Neural progenitor cell (in vitro differentiated cells): Measurements from ENCODE around the gene ABHD17B. TPM values are rescaled to one million over a fixed set of nuclear protein-coding genes. Genes with fewer than 3 reads are reported as not detected.

Experiments used
- DNase-seq: peaks from one replicate; pipeline ENCODE4 v3.0.0-alpha.2; 2016; ENCODE audit warnings: low spot score
- H2AFZ ChIP-seq: fragments of 200-600 bp; sonication (generic); replicated peaks from 2 replicates; pipeline ENCODE4 v1.6.1; 2016; ENCODE audit warnings: antibody characterized with exemption
- H3F3A ChIP-seq: fragments of 200-600 bp; sonication (generic); 2 replicates; pipeline ENCODE4 v1.6.1; 2016; ENCODE audit warnings: antibody characterized with exemption, low read depth
- H3K27ac ChIP-seq: fragments of 200-600 bp; sonication (generic); 2 replicates; pipeline ENCODE4 v1.5.1; 2016; ENCODE audit warnings: mild to moderate bottlenecking
- H3K27me3 ChIP-seq: fragments of 200-600 bp; sonication (generic); 2 replicates; pipeline ENCODE4 v1.6.1; 2016; ENCODE audit warnings: mild to moderate bottlenecking, moderate library complexity
- H3K36me3 ChIP-seq: fragments of 200-600 bp; sonication (generic); 2 replicates; pipeline ENCODE4 v1.5.1; 2016
- H3K4me1 ChIP-seq: fragments of 200-600 bp; sonication (generic); 2 replicates; pipeline ENCODE4 v1.6.1; 2016; ENCODE audit warnings: mixed run types
- H3K4me2 ChIP-seq: fragments of 200-600 bp; sonication (generic); 2 replicates; pipeline ENCODE4 v1.6.1; 2016
- H3K4me3 ChIP-seq: fragments of 200-600 bp; sonication (generic); 2 replicates; pipeline ENCODE4 v1.5.1; 2016
- H3K79me2 ChIP-seq: fragments of 200-600 bp; sonication (generic); 2 replicates; pipeline ENCODE4 v1.6.1; 2016; ENCODE audit warnings: low read depth
- H3K9ac ChIP-seq: fragments of 200-600 bp; sonication (generic); 2 replicates; pipeline ENCODE4 v1.6.1; 2016
- H3K9me3 ChIP-seq: fragments of 200-600 bp; sonication (generic); 2 replicates; pipeline ENCODE4 v1.5.1; 2016; ENCODE audit warnings: low read depth
- H4K20me1 ChIP-seq: fragments of 200-600 bp; sonication (generic); 2 replicates; pipeline ENCODE4 v1.6.1; 2016; ENCODE audit warnings: low read depth
- H3K27ac Mint-ChIP-seq: 3 replicates; pipeline ENCODE4 v1.8.0; 2021; ENCODE audit warnings: mixed read lengths
- H3K27me3 Mint-ChIP-seq: 2 replicates; pipeline ENCODE4 v1.8.0; 2022; ENCODE audit warnings: low read depth, mild to moderate bottlenecking, inconsistent platforms, moderate library complexity, mixed read lengths; ENCODE audit not compliant: insufficient read depth
- H3K36me3 Mint-ChIP-seq: 3 replicates; pipeline ENCODE4 v1.8.0; 2021; ENCODE audit warnings: mixed read lengths
- H3K4me1 Mint-ChIP-seq: 3 replicates; pipeline ENCODE4 v1.8.0; 2021; ENCODE audit warnings: mixed read lengths
- H3K4me3 Mint-ChIP-seq: 3 replicates; pipeline ENCODE4 v1.8.0; 2021; ENCODE audit warnings: mild to moderate bottlenecking, moderate library complexity, mixed read lengths
- H3K9me3 Mint-ChIP-seq: 3 replicates; pipeline ENCODE4 v1.8.0; 2020; ENCODE audit warnings: mixed read lengths
- EZH2 ChIP-seq: fragments of 200-600 bp; sonication (generic); IDR thresholded peaks from 2 replicates; pipeline ENCODE4 v1.6.1; 2017; ENCODE audit warnings: antibody characterized with exemption, mild to moderate bottlenecking, moderate library complexity
- EZH2phosphoT487 ChIP-seq: fragments of 200-600 bp; sonication (generic); IDR thresholded peaks from 2 replicates; pipeline ENCODE4 v1.6.1; 2017; ENCODE audit warnings: antibody characterized with exemption
- total RNA-seq: library from RNA; depleted of rRNA; stranded (reverse); fragments of >200 nt; gene quantifications from 2 replicates; pipeline ENCODE4 v1.2.3, GENCODE V29; 2015; ENCODE audit warnings: low replicate concordance
- TF ChIP-seq, protein P1 (sequence below): fragments of 200-600 bp; sonication (generic); IDR thresholded peaks from 2 replicates; pipeline ENCODE4 v1.5.1; 2017; ENCODE audit warnings: antibody characterized with exemption, mild to moderate bottlenecking

Gene ABHD17B
- total RNA-seq, 1 donor from 2014 or later = 96.6 TPM

DNA sequence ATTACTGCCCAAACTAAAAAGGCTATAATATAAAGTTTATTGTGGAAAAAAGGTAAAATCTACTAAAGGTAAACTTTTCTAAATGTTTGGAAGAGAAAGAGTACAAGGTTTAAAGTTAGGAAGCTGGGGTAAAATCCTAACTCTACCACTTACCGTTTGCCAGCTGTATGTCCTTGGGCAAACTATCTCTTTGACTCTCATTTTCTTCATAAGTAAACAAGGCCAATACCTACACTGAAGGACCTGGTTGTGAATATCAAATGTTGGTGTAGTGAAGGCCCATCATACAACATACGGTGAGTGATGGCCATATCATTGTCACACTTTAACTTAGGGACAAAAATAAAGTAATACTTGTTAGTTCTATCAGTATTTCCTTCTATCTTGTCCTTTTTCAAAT, 34.9 kb downstream of the ABHD17B start:
- H3K27me3 ChIP-seq = no peaks in the 10 kb centered on the region
- DNase-seq = no peak
- H2AFZ ChIP-seq = no peak overlapping the region
- peaks cover 10% of the 10 kb centered on the region for H3F3A ChIP-seq
- peaks cover 2% of the 10 kb centered on the region for H3K27me3 Mint-ChIP-seq
- no peak overlapping the region for H3K4me3 ChIP-seq
- H3K36me3 Mint-ChIP-seq = peaks cover 43% of the 10 kb centered on the region
- H3K9me3 Mint-ChIP-seq = peaks cover 41% of the 10 kb centered on the region
- no peak overlapping the region for H3K27ac Mint-ChIP-seq
- H3K4me2 ChIP-seq = no peak overlapping the region
- no peaks in the 10 kb centered on the region for H3K4me1 Mint-ChIP-seq
- H3K27ac ChIP-seq = no peak overlapping the region
- H3K79me2 ChIP-seq = peaks cover 100% of the 10 kb centered on the region
- H4K20me1 ChIP-seq = peaks cover 50% of the 10 kb centered on the region
- no peaks in the 10 kb centered on the region for H3K4me1 ChIP-seq
- no peak overlapping the region for H3K9ac ChIP-seq
- no peak for TF ChIP-seq EZH2
- H3K4me3 Mint-ChIP-seq = no peak overlapping the region
- H3K36me3 ChIP-seq = peaks cover 20% of the 10 kb centered on the region
- peaks cover 11% of the 10 kb centered on the region for H3K9me3 ChIP-seq

DNA sequence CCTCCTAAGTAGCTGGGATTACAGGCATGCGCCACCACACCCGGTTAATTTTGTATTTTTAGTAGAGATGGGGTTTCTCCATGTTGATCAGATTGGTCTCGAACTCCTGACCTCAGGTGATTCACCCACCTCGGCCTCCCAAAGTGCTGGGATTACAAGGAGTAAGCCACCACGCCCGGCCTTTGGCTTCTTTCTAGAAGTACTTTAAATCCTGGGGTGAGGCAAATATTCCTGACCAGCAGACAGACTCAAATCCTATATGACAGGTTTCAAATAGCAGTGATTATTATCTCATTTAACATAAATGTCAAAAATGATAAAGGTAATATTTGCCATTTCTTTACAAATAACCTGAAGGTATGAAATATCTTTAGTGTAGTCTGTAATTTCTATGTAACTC, 35.6 kb downstream of the ABHD17B start:
- no peak overlapping the region for H3K27ac Mint-ChIP-seq
- TF ChIP-seq, protein P1, sequence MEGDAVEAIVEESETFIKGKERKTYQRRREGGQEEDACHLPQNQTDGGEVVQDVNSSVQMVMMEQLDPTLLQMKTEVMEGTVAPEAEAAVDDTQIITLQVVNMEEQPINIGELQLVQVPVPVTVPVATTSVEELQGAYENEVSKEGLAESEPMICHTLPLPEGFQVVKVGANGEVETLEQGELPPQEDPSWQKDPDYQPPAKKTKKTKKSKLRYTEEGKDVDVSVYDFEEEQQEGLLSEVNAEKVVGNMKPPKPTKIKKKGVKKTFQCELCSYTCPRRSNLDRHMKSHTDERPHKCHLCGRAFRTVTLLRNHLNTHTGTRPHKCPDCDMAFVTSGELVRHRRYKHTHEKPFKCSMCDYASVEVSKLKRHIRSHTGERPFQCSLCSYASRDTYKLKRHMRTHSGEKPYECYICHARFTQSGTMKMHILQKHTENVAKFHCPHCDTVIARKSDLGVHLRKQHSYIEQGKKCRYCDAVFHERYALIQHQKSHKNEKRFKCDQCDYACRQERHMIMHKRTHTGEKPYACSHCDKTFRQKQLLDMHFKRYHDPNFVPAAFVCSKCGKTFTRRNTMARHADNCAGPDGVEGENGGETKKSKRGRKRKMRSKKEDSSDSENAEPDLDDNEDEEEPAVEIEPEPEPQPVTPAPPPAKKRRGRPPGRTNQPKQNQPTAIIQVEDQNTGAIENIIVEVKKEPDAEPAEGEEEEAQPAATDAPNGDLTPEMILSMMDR = no peak
- no peak for TF ChIP-seq EZH2phosphoT487
- no peak for TF ChIP-seq EZH2

DNA sequence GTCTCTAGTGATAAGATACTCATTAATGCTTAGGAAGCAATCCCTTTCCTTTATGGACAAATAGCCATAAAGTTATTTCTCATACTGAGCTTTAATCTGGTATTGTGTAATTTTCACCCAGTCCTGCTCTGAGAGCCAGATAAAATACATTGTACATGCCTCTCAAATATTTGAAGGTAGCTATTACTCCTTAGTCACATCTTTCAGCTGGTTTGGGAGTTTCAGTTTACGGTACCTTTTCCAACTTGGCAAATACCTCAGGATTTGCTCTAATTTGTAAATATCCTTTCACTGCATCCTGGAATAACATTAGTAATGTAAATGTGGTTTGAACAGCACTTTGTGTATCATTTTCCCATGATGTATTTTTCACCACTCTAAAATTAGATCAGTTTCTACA, 47.4 kb downstream of the ABHD17B start:
- H3K4me2 ChIP-seq = no peak overlapping the region
- H3K27me3 ChIP-seq = no peaks in the 10 kb centered on the region
- DNase-seq = no peak
- H3K4me3 ChIP-seq = no peak overlapping the region
- H3K4me3 Mint-ChIP-seq = no peak overlapping the region
- H3K9ac ChIP-seq = no peak overlapping the region
- H4K20me1 ChIP-seq = no peaks in the 10 kb centered on the region
- peaks cover 38% of the 10 kb centered on the region for H3K36me3 ChIP-seq
- H3K4me1 Mint-ChIP-seq = peaks cover 4% of the 10 kb centered on the region
- H3K9me3 ChIP-seq = peaks cover 11% of the 10 kb centered on the region
- peaks cover 31% of the 10 kb centered on the region for H3K79me2 ChIP-seq
- H3K9me3 Mint-ChIP-seq = peaks cover 21% of the 10 kb centered on the region
- no peak overlapping the region for H3K27ac Mint-ChIP-seq
- TF ChIP-seq, protein P1 = no peak
- TF ChIP-seq EZH2phosphoT487 (no peak), EZH2 (no peak)
- no peaks in the 10 kb centered on the region for H3K27me3 Mint-ChIP-seq
- H3K27ac ChIP-seq = no peak overlapping the region
- no peaks in the 10 kb centered on the region for H3F3A ChIP-seq
- no peak overlapping the region for H2AFZ ChIP-seq
- H3K36me3 Mint-ChIP-seq = peaks cover 60% of the 10 kb centered on the region
- no peaks in the 10 kb centered on the region for H3K4me1 ChIP-seq

More for the DNA sequence above, 35.6 kb downstream of the ABHD17B start:
- no peak for DNase-seq
- Histone ChIP-seq H2AFZ (no peak overlapping the region), H3F3A (peaks cover 10% of the 10 kb centered on the region), H3K4me1 (no peaks in the 10 kb centered on the region), H3K36me3 (peaks cover 26% of the 10 kb centered on the region), H4K20me1 (peaks cover 53% of the 10 kb centered on the region), H3K27me3 (no peaks in the 10 kb centered on the region), H3K9ac (no peak overlapping the region), H3K4me3 (no peak overlapping the region), H3K4me2 (no peak overlapping the region), H3K9me3 (peaks cover 4% of the 10 kb centered on the region), H3K79me2 (peaks cover 100% of the 10 kb centered on the region), H3K27ac (no peak overlapping the region)
- H3K4me3 Mint-ChIP-seq = no peak overlapping the region
- peaks cover 2% of the 10 kb centered on the region for H3K27me3 Mint-ChIP-seq
- no peaks in the 10 kb centered on the region for H3K4me1 Mint-ChIP-seq
- peaks cover 44% of the 10 kb centered on the region for H3K36me3 Mint-ChIP-seq
- peaks cover 36% of the 10 kb centered on the region for H3K9me3 Mint-ChIP-seq

DNA sequence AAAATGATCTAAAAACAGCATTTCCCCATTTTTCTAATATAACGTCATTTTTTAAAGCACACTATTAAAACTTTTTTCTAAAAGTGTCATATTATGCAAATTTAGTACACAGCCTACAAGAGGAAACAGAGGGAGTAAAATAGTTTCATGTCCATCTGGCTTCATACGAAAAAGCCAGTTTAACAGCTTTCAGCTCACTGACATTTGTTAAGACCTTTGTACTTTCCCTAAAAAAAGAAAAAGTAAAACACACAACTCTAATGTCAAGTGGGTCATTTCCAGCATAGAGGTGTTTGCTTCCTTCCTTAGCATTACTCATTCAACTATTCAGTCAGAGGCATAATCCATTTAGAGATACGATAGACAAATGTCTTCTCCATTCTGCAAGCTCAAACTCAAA, 49.4 kb downstream of the ABHD17B start:
- no peak overlapping the region for H3K27ac Mint-ChIP-seq
- H3K36me3 Mint-ChIP-seq = peaks cover 45% of the 10 kb centered on the region
- H3K27me3 ChIP-seq = no peaks in the 10 kb centered on the region
- no peaks in the 10 kb centered on the region for H3F3A ChIP-seq
- no peak overlapping the region for H3K4me2 ChIP-seq
- no peak for DNase-seq
- H3K4me3 Mint-ChIP-seq = no peak overlapping the region
- peaks cover 13% of the 10 kb centered on the region for H3K79me2 ChIP-seq
- H2AFZ ChIP-seq = no peak overlapping the region
- H3K4me1 Mint-ChIP-seq = no peaks in the 10 kb centered on the region
- TF ChIP-seq EZH2 (no peak), EZH2phosphoT487 (no peak)
- TF ChIP-seq, protein P1 = no peak
- no peaks in the 10 kb centered on the region for H4K20me1 ChIP-seq
- H3K27ac ChIP-seq = no peak overlapping the region
- peaks cover 21% of the 10 kb centered on the region for H3K9me3 Mint-ChIP-seq
- H3K36me3 ChIP-seq = peaks cover 30% of the 10 kb centered on the region
- H3K9ac ChIP-seq = no peak overlapping the region
- no peaks in the 10 kb centered on the region for H3K27me3 Mint-ChIP-seq
- no peak overlapping the region for H3K4me3 ChIP-seq
- H3K4me1 ChIP-seq = no peaks in the 10 kb centered on the region
- H3K9me3 ChIP-seq = peaks cover 11% of the 10 kb centered on the region
